ENCODE data around the gene SDK2. TPM values are rescaled to one million over a fixed set of nuclear protein-coding genes. Genes with fewer than 3 reads are reported as not detected.

SDK2 gene
- total RNA-seq, 2 experiments from 2014 or later: 0.09 to 3.7 TPM

DNA sequence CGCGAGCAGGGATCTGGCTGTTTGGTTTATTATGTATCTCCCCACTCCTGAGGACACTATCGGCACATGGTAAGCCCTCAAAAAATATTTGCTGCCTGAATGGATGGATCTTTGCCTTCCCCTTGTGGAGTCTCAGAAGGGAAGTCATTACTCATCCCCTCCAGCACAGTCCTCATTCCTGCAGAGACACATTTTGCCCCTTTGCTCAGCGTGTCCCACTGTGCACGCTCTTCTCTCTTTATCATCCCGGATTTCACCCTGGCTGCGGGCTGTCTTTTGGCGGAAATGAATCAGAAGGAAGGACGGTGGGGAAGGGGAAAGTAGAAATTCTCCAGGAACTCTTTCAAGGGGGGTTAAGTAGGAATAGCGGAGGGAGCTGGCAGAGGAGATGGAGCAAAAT is 207.3 kb downstream of the SDK2 start:
- DNase-seq: no peak
- no peak overlapping the region for H3K27ac Mint-ChIP-seq
- CTCF ChIA-PET: no interaction called here
- H3K9me3 Mint-ChIP-seq (ENCODE audit: low read depth): no peaks in the 10 kb centered on the region
- no peak overlapping the region for H3K4me3 Mint-ChIP-seq
- no peaks in the 10 kb centered on the region for H3K36me3 Mint-ChIP-seq
- H3K4me1 Mint-ChIP-seq: no peaks in the 10 kb centered on the region
- no peak for ATAC-seq
- no peaks in the 10 kb centered on the region for H3K27me3 Mint-ChIP-seq

- no peak overlapping the region for H3K27ac Mint-ChIP-seq
- H3K4me1 Mint-ChIP-seq: peaks cover 8% of the 10 kb centered on the region
- ATAC-seq (no peak), DNase-seq (no peak)
- H3K36me3 Mint-ChIP-seq: no peaks in the 10 kb centered on the region
- no peaks in the 10 kb centered on the region for H3K9me3 Mint-ChIP-seq (ENCODE audit: low read depth)
- no peak overlapping the region for H3K4me3 Mint-ChIP-seq
- no peaks in the 10 kb centered on the region for H3K27me3 Mint-ChIP-seq
- CTCF ChIA-PET: no interaction called here
Measured at GRCh38 chr17:73435412-73435811, 208.8 kb downstream of the SDK2 start.

GRCh38 chr17:73434154-73434553 is 210.1 kb downstream of the SDK2 start:
- Mint-ChIP-seq H3K36me3 (no peaks in the 10 kb centered on the region), H3K27ac (no peak overlapping the region), H3K4me3 (no peak overlapping the region), H3K4me1 (peaks cover 15% of the 10 kb centered on the region), H3K9me3 (ENCODE audit: low read depth) (no peaks in the 10 kb centered on the region), H3K27me3 (peaks cover 2% of the 10 kb centered on the region)
- DNase-seq (no peak), ATAC-seq (no peak)
- CTCF ChIA-PET: interaction anchor here (0.8 to 1.2 kb wide), 2 partner anchors 276 to 277 kb away, joined by 3 read pairs; no protein-coding TSS in a partner anchor

DNA sequence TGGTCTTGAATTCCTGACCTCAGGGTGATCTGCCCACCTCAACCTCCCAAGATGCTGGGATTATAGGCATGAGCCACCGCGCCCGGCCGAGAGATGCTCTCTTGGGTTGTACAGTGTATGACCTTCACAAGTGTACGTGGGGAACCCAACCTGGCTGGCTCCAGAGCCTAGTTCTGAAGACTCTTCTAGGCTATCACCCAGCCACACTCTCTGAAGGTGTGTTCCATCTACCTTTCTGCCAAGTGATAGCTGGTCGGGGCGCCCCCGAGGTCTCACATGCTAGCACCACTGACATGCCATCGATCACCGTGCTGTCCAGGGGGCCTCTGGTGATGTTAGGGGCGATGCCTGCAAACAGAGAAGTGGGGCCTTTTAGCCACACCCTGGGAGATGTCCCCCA is 210.7 kb downstream of the SDK2 start:
- CTCF ChIA-PET: interaction anchor here (1.2 kb wide), 1 partner anchor 278 kb away, joined by 3 read pairs; no protein-coding TSS in a partner anchor
- peaks cover 15% of the 10 kb centered on the region for H3K4me1 Mint-ChIP-seq
- no peak overlapping the region for H3K27ac Mint-ChIP-seq

GRCh38 chr17:73432624-73433190 is 211.5 kb downstream of the SDK2 start:
- DNase-seq (no peak), ATAC-seq (no peak)
- Mint-ChIP-seq H3K4me1 (peaks cover 15% of the 10 kb centered on the region), H3K4me3 (no peak overlapping the region), H3K27ac (no peak overlapping the region), H3K27me3 (peaks cover 3% of the 10 kb centered on the region), H3K36me3 (no peaks in the 10 kb centered on the region), H3K9me3 (ENCODE audit: low read depth) (no peaks in the 10 kb centered on the region)
- CTCF ChIA-PET: no interaction called here

More for the DNA sequence above, 210.7 kb downstream of the SDK2 start:
- H3K27me3 Mint-ChIP-seq: peaks cover 3% of the 10 kb centered on the region
- H3K4me3 Mint-ChIP-seq: no peak overlapping the region
- no peaks in the 10 kb centered on the region for H3K9me3 Mint-ChIP-seq (ENCODE audit: low read depth)
- DNase-seq (no peak), ATAC-seq (no peak)
- no peaks in the 10 kb centered on the region for H3K36me3 Mint-ChIP-seq

DNA sequence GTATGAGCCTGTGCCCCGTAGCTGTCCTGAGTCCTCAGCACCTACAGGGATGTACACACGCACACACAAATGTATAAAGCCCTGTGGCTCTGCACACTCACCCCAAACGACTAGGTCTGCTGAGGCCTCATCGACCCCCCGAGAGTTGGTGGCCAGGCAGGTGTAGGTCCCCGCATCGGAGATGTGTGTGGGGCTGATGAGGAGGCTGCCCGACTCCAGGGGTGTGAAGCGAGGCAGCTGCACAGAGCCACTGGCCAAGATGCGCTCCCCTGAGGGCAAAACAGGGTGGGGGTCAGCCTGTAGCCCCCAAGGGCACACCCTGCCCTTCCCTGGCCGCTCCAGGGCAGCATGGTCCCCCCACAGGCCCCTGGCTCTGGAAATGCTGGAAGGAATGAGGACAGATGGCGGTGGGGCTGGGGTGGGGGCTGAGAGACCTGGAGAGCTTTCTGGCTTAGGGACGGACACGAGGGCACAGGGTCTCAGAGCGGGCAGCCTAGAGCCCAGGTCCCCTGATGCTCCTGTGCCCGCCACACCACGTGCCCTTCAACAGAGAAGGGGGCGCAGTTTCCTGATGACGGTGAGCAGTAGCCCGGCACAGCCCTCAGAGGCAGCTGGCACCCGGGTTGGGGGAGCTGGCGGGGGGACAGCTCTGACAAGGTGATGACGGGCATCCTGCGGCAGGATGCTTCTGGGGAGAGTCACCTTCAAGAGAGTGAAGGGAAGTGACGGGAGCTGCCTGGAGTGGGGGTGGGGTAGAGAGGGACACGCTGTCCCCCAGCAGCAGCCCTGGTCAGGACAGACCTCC is 212.6 kb downstream of the SDK2 start:
- peaks cover 3% of the 10 kb centered on the region for H3K27me3 Mint-ChIP-seq
- peak overlapping the region; percentile 32 for H3K27ac Mint-ChIP-seq
- ATAC-seq: no peak
- CTCF ChIA-PET: interaction anchor here (2.0 to 4.5 kb wide), 8 partner anchors 11 to 768 kb away, joined by 6 to 55 read pairs (median 10); partner anchors contain the start of gene SDK2
- no peak overlapping the region for H3K4me3 Mint-ChIP-seq
- H3K4me1 Mint-ChIP-seq: peaks cover 15% of the 10 kb centered on the region
- no peak for DNase-seq
- no peaks in the 10 kb centered on the region for H3K9me3 Mint-ChIP-seq (ENCODE audit: low read depth)
- no peaks in the 10 kb centered on the region for H3K36me3 Mint-ChIP-seq

DNA sequence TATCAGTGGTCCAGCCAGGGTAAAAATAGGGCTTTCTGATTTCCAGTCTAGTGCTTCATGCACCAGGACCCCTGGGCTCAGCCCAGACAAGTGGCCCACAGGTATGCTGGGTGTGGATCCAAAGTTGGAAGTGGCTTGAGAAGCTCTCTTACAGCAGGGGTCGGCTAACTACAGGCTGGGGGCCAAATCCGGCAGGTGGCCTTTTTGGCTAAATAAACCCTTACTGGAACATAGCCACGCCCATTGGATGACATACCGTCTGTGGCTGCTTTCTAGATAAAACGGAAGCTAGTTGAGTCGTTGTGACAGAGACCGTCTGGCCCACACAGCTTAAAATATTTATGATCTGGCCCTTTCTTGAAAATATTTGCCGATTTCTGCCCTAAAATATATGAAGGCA is 213.4 kb downstream of the SDK2 start:
- H3K27ac Mint-ChIP-seq: peak overlapping the region; percentile 32

GRCh38 chr17:73430165-73430680 is 214.0 kb downstream of the SDK2 start:
- CTCF ChIA-PET: interaction anchor here (0.7 to 4.5 kb wide), 33 partner anchors 10 to 769 kb away, joined by 3 to 55 read pairs (median 4); partner anchors contain the start of gene SDK2
- Mint-ChIP-seq H3K4me1 (peaks cover 15% of the 10 kb centered on the region), H3K27ac (no peak overlapping the region), H3K36me3 (no peaks in the 10 kb centered on the region), H3K4me3 (no peak overlapping the region), H3K27me3 (peaks cover 3% of the 10 kb centered on the region), H3K9me3 (ENCODE audit: low read depth) (no peaks in the 10 kb centered on the region)
- DNase-seq: no peak
- ATAC-seq: no peak

More for the DNA sequence above, 213.4 kb downstream of the SDK2 start:
- Mint-ChIP-seq H3K36me3 (no peaks in the 10 kb centered on the region), H3K4me1 (peaks cover 15% of the 10 kb centered on the region), H3K27me3 (peaks cover 3% of the 10 kb centered on the region), H3K9me3 (ENCODE audit: low read depth) (no peaks in the 10 kb centered on the region), H3K4me3 (no peak overlapping the region)
- ATAC-seq (peak; percentile 47), DNase-seq (peak; percentile 47)
- CTCF ChIA-PET: interaction anchor here (0.8 to 4.5 kb wide), 11 partner anchors 11 to 769 kb away, joined by 3 to 55 read pairs (median 9); partner anchors contain the start of gene SDK2

GRCh38 chr17:73429440-73430164 is 214.6 kb downstream of the SDK2 start:
- Mint-ChIP-seq H3K27ac (no peak overlapping the region), H3K9me3 (ENCODE audit: low read depth) (no peaks in the 10 kb centered on the region)
- CTCF ChIA-PET: interaction anchor here (0.7 to 4.5 kb wide), 33 partner anchors 9 to 770 kb away, joined by 3 to 55 read pairs (median 4); partner anchors contain the start of gene SDK2

GRCh38 chr17:73427198-73427597 is 217.0 kb downstream of the SDK2 start:
- no peak for DNase-seq
- no peak overlapping the region for H3K4me3 Mint-ChIP-seq
- no peak overlapping the region for H3K27ac Mint-ChIP-seq
- no peaks in the 10 kb centered on the region for H3K36me3 Mint-ChIP-seq
- H3K27me3 Mint-ChIP-seq: peaks cover 3% of the 10 kb centered on the region
- no peaks in the 10 kb centered on the region for H3K9me3 Mint-ChIP-seq (ENCODE audit: low read depth)
- no peak for ATAC-seq
- CTCF ChIA-PET: interaction anchor here (4.4 to 4.5 kb wide), 2 partner anchors 163 to 284 kb away, joined by 17 to 55 read pairs; no protein-coding TSS in a partner anchor
- peaks cover 15% of the 10 kb centered on the region for H3K4me1 Mint-ChIP-seq

More at GRCh38 chr17:73429440-73430164, 214.6 kb downstream of the SDK2 start:
- Mint-ChIP-seq H3K4me3 (no peak overlapping the region), H3K27me3 (peaks cover 3% of the 10 kb centered on the region), H3K4me1 (peaks cover 15% of the 10 kb centered on the region), H3K36me3 (no peaks in the 10 kb centered on the region)
- ATAC-seq (peak; percentile 98), DNase-seq (peak; percentile 89)

GRCh38 chr17:73424571-73424970 is 219.7 kb downstream of the SDK2 start:
- no peaks in the 10 kb centered on the region for H3K36me3 Mint-ChIP-seq
- no peak for ATAC-seq
- CTCF ChIA-PET: no interaction called here
- no peaks in the 10 kb centered on the region for H3K9me3 Mint-ChIP-seq (ENCODE audit: low read depth)
- no peak overlapping the region for H3K4me3 Mint-ChIP-seq
- no peak overlapping the region for H3K27ac Mint-ChIP-seq
- H3K27me3 Mint-ChIP-seq: peaks cover 3% of the 10 kb centered on the region
- no peak for DNase-seq
- peaks cover 6% of the 10 kb centered on the region for H3K4me1 Mint-ChIP-seq

GRCh38 chr17:73423806-73424205 is 220.4 kb downstream of the SDK2 start:
- Mint-ChIP-seq H3K27ac (no peak overlapping the region), H3K4me1 (peaks cover 2% of the 10 kb centered on the region), H3K27me3 (no peaks in the 10 kb centered on the region), H3K4me3 (no peak overlapping the region), H3K9me3 (ENCODE audit: low read depth) (no peaks in the 10 kb centered on the region), H3K36me3 (no peaks in the 10 kb centered on the region)
- no peak for DNase-seq
- ATAC-seq: no peak
- CTCF ChIA-PET: no interaction called here

GRCh38 chr17:73423159-73423715 is 221.0 kb downstream of the SDK2 start:
- Mint-ChIP-seq H3K4me3 (no peak overlapping the region), H3K27ac (no peak overlapping the region), H3K36me3 (no peaks in the 10 kb centered on the region), H3K4me1 (peaks cover 2% of the 10 kb centered on the region), H3K9me3 (ENCODE audit: low read depth) (no peaks in the 10 kb centered on the region), H3K27me3 (no peaks in the 10 kb centered on the region)
- no peak for ATAC-seq
- CTCF ChIA-PET: no interaction called here
- DNase-seq: no peak

All from activated CD8-positive, alpha-beta memory T cell treated with anti-CD3 and anti-CD28 coated beads, Interleukin-2, amount 10 ng/mL, durations not matched to agents 7 days and 5 days (primary cell).